Liver (tissue), 3 donors: ENCODE results near the gene VAMP1.

Experiments
- CTCF ChIP-seq: fragments of 150-350 bp; IDR thresholded peaks from 2 replicates; pipeline ENCODE4 v1.5.1; 2017; ENCODE audit warnings: improper control_type of control experiment, low read depth, low read length; ENCODE audit not compliant: missing input control
- JUND ChIP-seq, 2 donors: IDR thresholded peaks; 2 replicates each; pipeline ENCODE4 v1.6.1; 2016; ENCODE audit warnings: antibody characterized with exemption in 2 of 2
- RAD21 ChIP-seq, 2 donors: IDR thresholded peaks; 2 replicates each; pipeline ENCODE4 v1.6.1; 2016; ENCODE audit warnings: antibody characterized with exemption in 2 of 2, mild to moderate bottlenecking in 2 of 2
- RXRA ChIP-seq, 2 donors: IDR thresholded peaks; 2 replicates each; pipeline ENCODE4 v1.6.1; 2017 to 2018; ENCODE audit warnings: antibody characterized with exemption in 2 of 2, mild to moderate bottlenecking in 1 of 2
- SP1 ChIP-seq: IDR thresholded peaks from 2 replicates; pipeline ENCODE4 v1.6.1; 2018; ENCODE audit warnings: antibody characterized with exemption, mild to moderate bottlenecking
- YY1 ChIP-seq: IDR thresholded peaks from 2 replicates; pipeline ENCODE4 v1.6.1; 2016; ENCODE audit warnings: antibody characterized with exemption, mild to moderate bottlenecking
- ZBTB33 ChIP-seq: IDR thresholded peaks from 2 replicates; pipeline ENCODE4 v1.6.1; 2016; ENCODE audit warnings: antibody characterized with exemption
- TF ChIP-seq, protein P1 (sequence below): IDR thresholded peaks from 2 replicates; pipeline ENCODE4 v1.6.1; 2016; ENCODE audit warnings: antibody characterized with exemption
- donor health status: healthy.
- donor health status: healthy.

GRCh38 chr12:6520186-6520585 lies 49.7 kb upstream of the VAMP1 start:
- no peak for TF ChIP-seq CTCF
- TF ChIP-seq JUND (IDR thresholded peaks at IDR 0.05) = no peak
- TF ChIP-seq, protein P1, sequence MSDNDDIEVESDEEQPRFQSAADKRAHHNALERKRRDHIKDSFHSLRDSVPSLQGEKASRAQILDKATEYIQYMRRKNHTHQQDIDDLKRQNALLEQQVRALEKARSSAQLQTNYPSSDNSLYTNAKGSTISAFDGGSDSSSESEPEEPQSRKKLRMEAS = no peak
- no peak for TF ChIP-seq RAD21 (IDR thresholded peaks at IDR 0.05)
- no peak for TF ChIP-seq SP1
- TF ChIP-seq RXRA (IDR thresholded peaks at IDR 0.05) = no peak
- TF ChIP-seq YY1 = no peak
- TF ChIP-seq ZBTB33 = no peak
